Activated CD8-positive, alpha-beta memory T cell treated with anti-CD3 and anti-CD28 coated beads for 48 hours (primary cell): ENCODE results near the gene DOCK10.
A peak's percentile ranks its signal among the peaks of the same experiment; 100 is the strongest.
"Not testable (repeated sequence)": the region's sequence is repeated elsewhere in the genome, so short reads cannot be mapped to it uniquely, and the experiment has no call there.

ENCODE experiments used
- DNase-seq, 3 experiments: peaks; one replicate each; pipeline ENCODE4 v3.0.0-alpha.2; 2020; ENCODE audit warnings: low read depth in 2 of 3, low spot score in 2 of 3

The DOCK10 gene

DNA sequence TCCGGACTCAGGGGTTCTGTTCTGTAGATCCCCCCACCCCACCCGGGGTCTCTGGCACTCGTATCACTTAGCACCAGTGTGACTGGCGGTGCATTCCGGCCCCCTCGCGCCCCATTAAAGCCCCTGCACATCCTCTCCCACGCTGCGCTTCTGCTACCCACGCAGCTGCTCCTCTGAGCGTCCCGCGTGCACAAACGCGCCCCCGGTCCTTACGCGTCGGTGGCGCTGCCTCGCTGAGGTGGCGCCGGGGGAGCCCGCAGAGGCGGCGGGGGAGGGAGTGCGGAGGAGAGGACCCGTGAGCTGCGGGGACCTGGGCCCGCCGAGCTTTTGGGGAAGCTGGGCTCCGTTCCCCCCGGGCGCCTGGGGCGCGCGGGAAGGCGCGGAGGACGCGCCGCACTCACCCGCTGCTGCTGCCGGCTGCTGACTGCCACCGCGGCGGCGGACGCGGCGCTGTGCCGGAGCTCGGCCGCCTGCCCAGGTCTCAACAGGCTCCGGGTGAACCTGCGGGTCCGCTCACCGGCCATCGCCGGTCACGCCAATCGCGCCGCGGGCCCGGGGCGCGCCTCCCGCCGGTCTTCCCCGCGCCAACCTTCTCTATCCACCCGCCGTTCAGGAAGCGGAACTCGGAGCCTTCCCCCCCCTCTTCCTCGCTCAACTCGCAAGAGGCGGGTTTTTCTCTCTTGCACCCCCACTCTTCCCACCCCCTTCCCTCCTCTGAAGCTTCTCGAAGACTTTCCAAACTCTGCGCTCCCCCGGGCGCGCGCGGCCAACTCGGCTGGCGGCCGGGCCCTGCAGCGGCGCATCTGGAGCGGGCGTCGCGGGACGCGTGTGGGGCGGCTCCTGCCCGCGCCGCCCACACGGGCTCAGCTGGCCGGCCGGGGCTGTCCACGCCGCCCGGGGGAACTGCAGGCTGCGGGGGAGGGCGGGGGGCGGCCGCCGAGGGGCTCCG is at the start of gene DOCK10:
TSS of gene DOCK10 (minus strand) at position 618 of the 949 bp plus-strand sequence. CDS start at position 524, 94 bp downstream.
- DNase-seq: peak; percentile 22 to 60 (median 25)

DNA sequence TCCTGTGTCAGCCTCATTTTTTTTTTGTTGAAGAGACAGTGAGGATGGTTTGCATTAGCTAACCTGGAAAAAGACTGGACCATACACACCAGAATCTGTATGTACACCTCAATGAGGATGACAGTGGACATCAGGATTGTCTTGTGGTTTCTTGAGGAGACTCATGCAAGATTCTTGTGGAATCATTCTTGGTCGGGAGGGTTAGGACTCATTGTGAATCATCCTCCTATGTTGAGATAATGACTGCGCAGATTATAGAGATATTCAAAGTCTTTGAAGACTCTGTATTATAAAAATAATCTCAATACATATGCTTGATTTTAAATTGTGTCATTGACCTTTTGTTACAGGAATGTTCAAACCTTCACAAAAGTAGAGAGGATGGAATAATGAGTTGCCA is 49.1 kb upstream of the DOCK10 start:
- DNase-seq: no peak

DNA sequence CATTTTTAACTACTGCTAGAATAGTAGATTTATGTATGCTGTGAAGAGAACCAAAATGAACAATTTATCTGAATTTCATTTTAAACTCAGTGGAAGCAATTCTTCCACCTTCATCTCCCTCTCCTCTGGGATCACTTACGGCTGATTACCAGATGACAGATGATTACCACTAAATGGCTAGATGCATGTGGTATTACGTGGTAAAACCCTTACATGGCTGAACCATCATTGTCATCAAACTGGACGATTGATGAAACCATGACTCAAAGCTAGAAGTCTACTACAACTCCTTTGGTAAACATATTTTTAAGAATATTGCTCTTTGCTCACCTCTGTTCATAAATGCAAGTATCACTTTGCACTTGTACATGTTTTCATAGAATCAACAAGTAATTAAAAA is 48.5 kb upstream of the DOCK10 start:
- DNase-seq: no peak

DNA sequence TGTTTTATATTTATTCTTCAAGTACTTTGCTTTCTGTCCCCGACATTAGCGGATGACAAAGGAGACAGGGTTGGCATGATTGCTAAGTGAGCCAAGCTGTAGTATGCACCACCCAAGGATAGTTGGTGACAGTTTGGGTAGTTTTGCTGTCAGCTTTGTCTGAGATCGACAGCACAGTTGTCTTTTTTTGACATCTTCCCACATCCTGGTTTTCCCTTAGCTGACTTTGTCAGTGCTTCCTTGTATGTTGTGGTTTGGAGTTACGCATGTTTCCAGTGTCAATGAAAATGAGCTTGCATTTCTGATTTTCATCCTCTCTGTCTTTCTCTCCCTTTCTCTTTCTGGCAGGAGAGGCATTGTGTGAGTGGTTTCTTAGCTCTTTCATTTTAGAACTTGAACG is 44.6 kb upstream of the DOCK10 start:
- DNase-seq: no peak

DNA sequence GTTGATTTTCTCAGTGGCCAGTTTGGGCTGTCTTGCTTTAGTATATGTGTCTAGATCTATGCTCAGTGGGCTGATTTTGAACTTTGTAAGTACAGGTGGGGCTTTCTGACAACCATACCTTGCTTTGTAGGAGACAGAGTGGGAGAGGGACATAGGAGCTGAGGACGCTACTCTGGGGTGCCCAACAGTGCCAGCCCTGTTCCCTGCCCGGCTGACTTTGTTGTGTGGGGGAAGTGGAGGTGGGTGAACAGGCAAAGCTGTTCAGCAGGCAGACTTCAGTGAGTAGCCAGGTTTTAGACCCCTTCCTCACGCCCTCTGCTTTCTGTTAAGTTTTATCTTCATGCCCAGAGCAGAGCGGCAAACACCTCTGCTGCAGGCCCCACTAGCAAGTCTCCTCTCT is 44.2 kb upstream of the DOCK10 start:
- no peak for DNase-seq

DNA sequence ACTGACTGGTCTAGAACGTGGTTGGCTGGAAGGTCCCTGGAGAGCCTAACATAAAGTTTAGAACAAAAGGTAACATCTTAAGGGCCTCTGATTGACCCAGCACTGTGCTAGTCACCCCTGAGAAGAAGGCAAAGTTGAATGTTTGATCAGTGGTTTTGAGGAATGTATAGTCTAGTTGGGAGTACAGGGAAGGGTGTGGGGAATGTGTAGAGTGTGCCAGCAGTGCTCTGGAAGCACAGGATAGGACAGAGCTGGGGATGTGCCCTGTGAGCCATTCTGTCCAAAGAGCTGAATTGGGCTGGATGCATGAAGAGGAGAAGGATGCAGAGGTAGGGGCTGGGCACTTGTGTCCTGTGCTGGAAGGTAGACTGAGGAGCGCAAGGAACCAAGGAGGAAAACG is 41.0 kb upstream of the DOCK10 start:
- no peak for DNase-seq

DNA sequence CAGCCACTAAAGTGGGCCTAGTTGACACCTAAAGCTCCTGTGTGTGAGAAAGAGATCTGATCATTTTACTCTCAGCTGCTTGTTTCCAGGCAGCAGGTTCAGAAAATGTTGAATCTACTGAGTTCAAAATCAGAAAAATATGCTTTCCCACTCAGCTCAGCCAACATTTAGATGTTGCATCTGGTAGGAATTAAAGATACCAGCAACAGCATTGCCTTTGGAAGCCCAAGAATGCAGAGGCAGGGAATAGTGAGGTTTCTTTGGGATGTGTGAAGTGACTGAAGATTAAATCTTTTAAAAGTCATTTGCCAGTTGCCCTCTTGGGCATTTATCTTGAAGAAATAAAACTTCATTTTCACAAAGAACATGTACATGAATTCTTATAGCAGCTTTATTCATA is 33.9 kb upstream of the DOCK10 start:
- DNase-seq: no peak

DNA sequence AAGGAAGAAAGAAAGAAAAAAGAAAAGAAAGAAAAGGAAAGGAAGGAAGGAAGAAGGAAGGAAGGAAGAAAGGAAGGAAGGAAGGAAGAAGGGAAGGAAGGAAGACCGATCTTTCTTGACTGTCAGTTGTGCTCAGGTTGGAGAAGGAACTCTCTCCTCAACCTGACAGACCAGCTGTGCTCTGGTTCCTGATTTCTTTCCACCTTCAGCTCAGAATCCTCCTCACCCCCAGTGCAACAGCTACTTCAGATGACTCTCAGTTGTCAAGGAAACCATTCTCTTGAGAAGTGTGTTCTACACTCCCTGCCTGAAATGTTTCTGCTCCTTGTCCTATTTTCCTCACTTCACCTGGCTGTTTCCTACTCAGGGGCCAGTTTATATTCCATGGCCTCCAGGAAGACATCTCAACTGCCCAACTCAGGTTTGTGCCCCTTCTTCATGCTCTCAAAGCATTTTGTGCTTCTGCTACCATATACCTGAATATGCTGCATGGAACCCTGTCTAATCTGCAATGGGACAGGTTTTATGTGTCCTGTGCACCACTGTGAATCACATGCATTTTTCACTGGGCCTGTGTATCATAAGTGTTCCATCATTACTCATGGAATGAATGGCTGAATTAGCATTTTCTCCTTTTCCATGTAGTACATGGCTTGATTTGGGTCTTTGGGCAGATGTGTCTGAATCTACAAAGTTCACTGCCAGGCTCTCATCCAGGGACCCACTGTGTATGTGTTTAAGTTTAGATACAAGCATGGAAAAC is 32.8 kb upstream of the DOCK10 start:
- DNase-seq: no peak

DNA sequence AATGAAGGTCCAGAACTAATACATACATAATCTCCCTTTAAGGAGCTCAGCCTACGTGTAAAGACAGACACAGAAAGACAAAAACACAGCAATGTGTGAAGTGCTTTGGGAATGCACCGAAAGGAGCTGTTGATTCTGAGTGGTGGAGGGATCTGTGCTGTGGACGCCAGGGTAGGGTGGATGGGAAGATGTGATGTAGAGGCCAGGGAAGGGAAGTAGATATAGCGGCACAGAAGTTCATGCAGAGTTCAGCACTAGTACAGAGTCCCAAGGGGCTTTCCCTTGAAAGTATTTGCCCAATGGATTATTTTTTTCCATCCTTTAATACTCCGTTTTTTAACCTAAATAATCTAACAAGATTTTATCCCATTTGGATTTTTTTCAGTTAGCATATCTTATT is 32.1 kb upstream of the DOCK10 start:
- no peak for DNase-seq

DNA sequence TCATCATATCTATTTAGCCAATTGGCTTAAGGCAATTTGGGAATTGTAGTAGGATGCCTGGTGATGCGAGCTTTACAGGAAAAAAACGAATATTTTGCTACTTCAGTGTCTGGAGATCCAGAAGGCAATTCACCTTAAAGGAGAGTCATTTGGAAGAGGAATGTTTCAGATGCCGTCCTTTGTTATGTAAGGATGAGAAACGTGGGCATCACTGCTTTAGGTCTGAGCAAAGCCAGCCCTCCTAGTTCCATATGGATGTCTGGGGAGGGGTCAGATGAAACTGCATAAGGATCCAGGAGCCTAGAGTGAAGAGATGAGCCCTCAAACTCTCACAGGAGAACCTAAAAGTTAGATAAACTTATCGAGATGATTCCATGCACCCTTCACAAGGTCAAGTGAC is 30.9 kb upstream of the DOCK10 start:
- DNase-seq: no peak

DNA sequence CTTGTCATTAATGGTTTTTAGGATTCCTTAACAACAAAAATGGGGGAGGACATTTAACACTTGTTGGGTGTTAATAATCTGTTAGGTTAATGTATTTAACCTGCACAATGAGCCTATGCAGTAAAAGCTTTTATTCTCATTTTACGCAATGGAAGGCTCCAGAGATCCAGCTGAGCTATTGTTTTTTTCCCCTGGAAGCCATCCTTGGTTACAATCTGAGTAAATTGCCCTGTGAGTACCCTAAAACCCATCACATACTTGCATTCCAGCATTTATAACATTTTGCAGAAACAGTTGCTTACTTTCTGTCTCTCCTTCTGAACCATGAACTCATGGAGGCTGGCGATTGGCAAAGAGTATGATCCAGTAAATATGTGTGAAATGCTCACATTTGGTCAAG is 30.2 kb upstream of the DOCK10 start:
- DNase-seq: no peak

DNA sequence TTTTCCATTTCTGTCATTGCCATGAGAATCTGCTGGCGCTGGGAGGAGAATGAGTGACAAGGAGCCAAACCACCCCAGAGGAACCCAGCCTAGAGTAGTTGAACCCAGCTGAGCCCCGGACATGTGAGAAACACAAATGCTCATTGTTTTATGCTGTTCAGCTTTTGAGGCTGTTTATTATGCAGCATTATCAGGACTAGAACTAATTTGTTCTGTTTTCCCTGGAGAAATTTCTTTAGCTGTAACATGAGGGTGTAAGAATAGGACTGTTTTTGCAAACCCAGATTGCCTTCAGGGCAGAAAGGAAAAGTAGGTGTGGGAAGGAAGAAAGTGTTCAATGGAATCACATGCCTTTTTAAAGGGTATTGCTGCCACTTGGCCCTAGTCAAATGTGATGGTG is 28.5 kb upstream of the DOCK10 start:
- DNase-seq: no peak

DNA sequence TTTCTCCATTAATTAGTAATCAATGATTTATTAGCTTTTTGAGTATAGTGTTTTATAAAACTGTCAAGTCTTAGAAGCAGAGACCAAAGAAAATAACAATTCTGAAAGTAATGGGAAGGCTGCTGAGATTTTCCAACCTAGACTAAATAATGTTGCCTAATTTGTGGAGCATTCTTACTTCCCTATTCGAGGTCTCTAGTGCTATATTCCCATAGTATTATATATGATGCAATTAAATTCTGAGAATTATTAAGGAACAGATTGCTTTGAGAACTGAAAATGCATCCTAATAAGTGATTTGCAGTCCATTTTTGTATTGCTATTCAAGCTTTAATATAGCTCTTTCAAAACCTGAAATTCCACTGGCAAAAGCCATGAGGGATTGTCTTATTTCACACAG is 27.7 kb upstream of the DOCK10 start:
- no peak for DNase-seq

DNA sequence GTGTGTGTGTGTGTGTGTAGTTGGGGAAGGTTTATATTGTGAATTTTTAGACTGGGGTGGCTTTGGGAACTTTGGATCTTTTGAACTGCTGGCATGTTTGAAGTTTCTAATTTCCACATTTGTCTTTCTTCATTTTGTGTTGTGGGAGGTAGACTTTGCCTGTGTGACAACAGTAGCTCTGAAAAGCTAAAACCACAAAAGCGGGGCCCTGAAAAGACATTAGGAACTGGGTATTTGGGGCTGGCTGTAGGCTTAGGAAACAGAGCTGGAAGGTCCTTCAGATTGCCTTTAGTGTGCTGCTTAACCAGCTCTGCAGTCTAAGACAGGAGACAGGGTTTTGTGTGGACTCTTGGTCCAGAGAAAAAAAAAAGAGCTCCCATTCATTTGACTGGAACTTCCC is 27.2 kb upstream of the DOCK10 start:
- no peak for DNase-seq

DNA sequence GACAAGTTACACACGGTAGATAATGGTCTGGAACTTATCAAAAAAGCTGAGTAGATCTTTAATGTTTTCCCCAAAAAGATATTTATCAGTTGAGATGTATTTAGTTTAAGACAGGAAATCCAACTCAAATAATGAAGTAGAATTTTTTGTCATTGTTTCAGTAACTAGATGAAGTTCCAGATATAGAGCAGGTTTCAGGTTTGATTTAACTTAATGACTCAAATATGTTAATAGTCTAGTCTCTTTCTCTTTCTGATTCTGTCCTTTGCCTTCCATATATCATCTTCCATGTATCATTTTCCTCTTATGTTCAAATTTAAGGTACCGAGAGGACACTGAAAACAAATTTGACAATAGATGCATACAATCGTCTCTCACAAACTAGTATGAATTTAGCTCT is 23.6 kb upstream of the DOCK10 start:
- no peak for DNase-seq

DNA sequence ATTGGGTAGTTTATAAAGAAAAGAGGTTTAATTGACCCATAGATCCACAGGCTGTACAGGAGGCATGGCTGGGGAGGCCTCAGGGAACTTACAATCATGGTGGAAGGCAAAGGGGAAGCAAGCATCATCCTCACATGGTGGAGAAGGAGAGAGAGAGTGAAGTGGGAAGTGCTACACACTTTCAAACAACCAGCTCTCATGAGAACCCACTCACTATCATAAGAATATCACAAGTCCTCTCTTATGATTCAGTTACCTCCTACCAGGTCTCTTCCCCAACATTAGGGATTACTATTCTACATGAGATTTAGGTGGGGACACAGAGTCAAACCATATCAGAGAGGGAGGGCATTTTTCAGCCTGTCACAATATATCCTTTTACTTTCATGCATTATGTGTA is 22.7 kb upstream of the DOCK10 start:
- DNase-seq: no peak

DNA sequence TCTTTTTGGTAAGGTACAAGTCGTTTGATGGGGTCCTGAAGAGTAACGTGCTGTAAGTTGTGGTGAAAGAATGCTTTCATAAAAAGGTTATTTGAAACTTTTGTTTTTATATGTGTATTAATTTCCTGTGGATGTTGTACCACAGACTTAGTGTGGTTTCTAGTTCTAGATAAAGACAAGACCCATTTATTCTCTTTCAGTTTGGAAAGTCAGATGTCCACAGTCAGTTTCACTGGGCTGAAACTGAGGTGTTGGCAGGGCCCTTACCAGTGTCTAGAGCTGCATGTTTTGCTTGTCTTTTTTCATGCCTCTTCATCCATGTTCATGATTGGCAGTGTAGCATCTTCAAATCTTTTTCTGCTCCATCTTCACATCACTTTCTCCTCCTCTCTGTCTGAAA is 22.1 kb upstream of the DOCK10 start:
- no peak for DNase-seq

DNA sequence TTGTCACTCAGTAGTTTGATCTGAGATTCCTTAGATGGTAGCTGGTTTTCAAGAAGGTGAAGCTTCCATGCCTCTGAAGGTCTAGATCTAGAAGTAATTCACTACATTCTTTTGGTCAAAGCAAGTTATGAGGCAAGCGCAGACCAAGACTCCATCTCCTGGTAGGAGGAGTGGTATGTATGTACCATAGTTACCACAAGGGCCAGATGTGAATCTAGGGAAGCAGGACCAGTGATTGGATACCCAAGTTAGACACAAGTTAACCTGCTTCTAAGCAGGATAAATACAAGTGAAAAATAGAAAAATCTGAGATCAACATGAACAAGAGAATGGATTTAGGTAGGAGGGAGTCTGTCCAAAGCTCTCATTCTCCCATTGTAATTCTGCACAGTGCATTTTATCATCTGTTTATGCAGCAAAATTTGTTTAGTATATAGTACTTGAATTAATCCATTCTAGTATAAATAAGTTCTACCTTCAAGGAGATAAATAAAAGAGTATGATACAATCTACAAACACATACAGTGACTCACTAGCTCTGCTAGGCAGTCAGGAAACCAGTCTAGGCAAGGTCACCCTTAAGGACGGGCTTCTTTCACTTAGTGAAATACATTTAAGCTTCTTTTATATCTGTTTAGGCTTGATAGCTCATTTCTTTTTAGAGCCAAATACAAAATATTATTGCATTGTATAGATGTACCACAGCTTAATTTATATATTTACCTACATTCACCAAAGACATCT is 14.2 kb upstream of the DOCK10 start:
- no peak for DNase-seq

DNA sequence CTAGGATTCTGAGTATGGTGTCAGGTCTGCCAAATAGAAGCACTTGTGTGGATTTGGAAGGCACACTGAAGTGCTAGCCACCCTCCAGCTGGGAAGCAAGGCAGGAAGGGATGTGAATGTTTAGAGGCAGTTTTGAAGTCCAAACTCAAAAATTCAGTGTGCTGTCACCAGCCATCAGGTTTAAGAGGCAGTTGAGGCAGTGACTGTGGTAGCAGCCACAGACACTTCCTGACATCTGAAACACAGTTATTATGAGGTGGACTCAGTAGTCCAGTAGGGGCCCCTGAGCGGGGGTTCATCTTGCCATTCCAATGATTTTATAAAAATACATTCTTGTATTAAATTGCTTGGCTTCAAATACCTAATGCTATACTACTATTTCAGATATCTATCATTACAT is 13.4 kb upstream of the DOCK10 start:
- DNase-seq: no peak

DNA sequence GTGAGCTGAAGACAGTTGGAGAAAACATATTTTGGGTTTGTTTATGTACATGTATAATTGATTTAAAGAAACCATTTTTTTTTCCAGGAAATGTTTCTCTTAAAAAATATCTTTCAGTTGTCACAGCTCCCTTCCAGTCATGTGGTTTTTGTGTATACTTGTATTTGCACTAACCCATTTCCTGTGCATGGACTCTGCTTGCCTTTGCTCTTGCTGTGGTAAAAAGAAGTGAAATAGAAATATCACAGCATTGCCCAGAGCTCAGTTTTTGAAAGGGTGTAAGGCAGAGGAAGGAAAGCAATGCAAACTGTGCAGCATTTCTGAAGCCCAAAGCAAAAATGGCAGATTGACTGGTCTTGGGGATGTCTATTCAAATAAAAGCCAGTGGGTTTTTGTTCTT is 10.4 kb upstream of the DOCK10 start:
- no peak for DNase-seq

DNA sequence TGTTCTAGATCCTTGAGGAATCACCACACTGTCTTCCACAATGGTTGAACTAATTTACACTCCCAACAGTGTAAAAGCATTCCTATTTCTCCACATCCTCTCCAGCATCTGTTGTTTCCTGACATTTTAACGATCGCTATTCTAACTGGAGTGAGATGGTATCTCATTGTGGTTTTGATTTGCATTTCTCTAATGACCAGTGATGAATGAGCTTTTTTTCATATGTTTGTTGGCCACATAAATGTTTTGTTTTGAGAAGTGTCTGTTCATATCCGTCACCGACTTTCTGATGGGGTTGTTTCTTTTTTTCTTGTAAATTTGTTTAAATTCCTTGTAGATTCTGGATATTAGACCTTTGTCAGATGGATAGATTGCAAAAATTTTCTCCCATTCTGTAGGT is 5.2 kb upstream of the DOCK10 start:
- DNase-seq: not testable (repeated sequence)

DNA sequence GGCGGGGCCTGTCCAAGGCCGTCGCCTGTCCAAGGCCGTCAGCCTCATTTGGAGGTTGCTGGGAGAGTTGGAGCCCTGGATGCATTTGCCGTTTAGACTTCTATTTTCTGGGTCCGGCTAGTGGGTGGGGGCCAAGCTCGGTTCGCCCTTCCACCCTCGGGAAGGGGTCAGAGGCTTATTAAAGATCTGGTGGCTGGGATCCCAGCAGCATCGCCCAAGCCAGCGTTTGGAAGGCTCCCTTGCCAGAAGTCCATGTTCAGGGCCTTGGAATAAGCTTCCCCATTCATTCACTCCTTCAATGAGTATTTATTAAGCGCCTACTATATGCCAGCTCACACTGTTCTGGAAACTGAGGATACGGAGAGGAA is 516 bp upstream of the DOCK10 start:
- no peak for DNase-seq
